Measurements from ENCODE around the gene NFRKB. TPM values are rescaled to one million over a fixed set of nuclear protein-coding genes. Genes with fewer than 3 reads are reported as not detected.

Gene NFRKB
- total RNA-seq, 4 donors from 2014 or later, result 28.7 to 79.2 (median 37.0) TPM

- Histone ChIP-seq H3K4me3 (no peak overlapping the region), H3K9me3 (no peaks in the 10 kb centered on the region), H3K27ac (no peak overlapping the region), H3K4me1 (no peaks in the 10 kb centered on the region), H3K27me3 (no peaks in the 10 kb centered on the region), H3K36me3 (peaks cover 0 to 28% (median 11%) of the 10 kb centered on the region in 4 donors)
- 80 to 91% methylated on average over 1 to 2 of the region's 2 CpGs for WGBS, 2 donors (ENCODE audit: low coverage in 1 of 2)
- no peak for DNase-seq
- intact Hi-C loops (cut with DNase I; ENCODE audit: low total_unique reads), result no loop called here
- in situ Hi-C loops (cut with MboI; ENCODE audit: low pct_ligation_motif_present in 1 of 4, low pct_unique_long_range_greater_than_20kb in 1 of 4, low sequenced_read_pairs in 3 of 4), result no loop called here
- TF ChIP-seq POLR2AphosphoS5 (IDR thresholded peaks at IDR 0.05), result no peak
- TF ChIP-seq POLR2A (IDR thresholded peaks at IDR 0.05), result no peak
- no peak for TF ChIP-seq EP300 (IDR thresholded peaks at IDR 0.05; ENCODE audit: low read depth)
- no peak for TF ChIP-seq CTCF (IDR thresholded peaks at IDR 0.05)
These were observed 21.9 kb upstream of the NFRKB start for GRCh38 chr11:129917231-129917630.

GRCh38 chr11:129911298-129911697 is 15.9 kb upstream of the NFRKB start:
- WGBS, 2 donors (ENCODE audit: low coverage in 1 of 2), result 39 to 62% methylated on average over 2 to 3 of the region's 3 CpGs
- no peaks in the 10 kb centered on the region for H3K27me3 ChIP-seq
- TF ChIP-seq CTCF (IDR thresholded peaks at IDR 0.05) (no peak), POLR2A (IDR thresholded peaks at IDR 0.05) (no peak), POLR2AphosphoS5 (IDR thresholded peaks at IDR 0.05) (no peak), EP300 (IDR thresholded peaks at IDR 0.05; ENCODE audit: low read depth) (no peak)
- no peak overlapping the region for H3K27ac ChIP-seq
- in situ Hi-C loops (cut with MboI; ENCODE audit: low pct_ligation_motif_present in 1 of 4, low pct_unique_long_range_greater_than_20kb in 1 of 4, low sequenced_read_pairs in 3 of 4) (no loop called here), intact Hi-C loops (cut with DNase I; ENCODE audit: low total_unique reads) (no loop called here)
- no peak for DNase-seq
- H3K4me1 ChIP-seq, result no peaks in the 10 kb centered on the region
- H3K4me3 ChIP-seq, result no peak overlapping the region
- no peaks in the 10 kb centered on the region for H3K9me3 ChIP-seq
- H3K36me3 ChIP-seq, result peaks cover 0 to 21% (median 10%) of the 10 kb centered on the region in 4 donors

- no peaks in the 10 kb centered on the region for H3K27me3 ChIP-seq
- H3K36me3 ChIP-seq, result peaks cover 0 to 18% (median 6%) of the 10 kb centered on the region in 4 donors
- no peaks in the 10 kb centered on the region for H3K9me3 ChIP-seq
- intact Hi-C loops (cut with DNase I; ENCODE audit: low total_unique reads) (no loop called here), in situ Hi-C loops (cut with MboI; ENCODE audit: low pct_ligation_motif_present in 1 of 4, low pct_unique_long_range_greater_than_20kb in 1 of 4, low sequenced_read_pairs in 3 of 4) (no loop called here)
- TF ChIP-seq POLR2AphosphoS5 (IDR thresholded peaks at IDR 0.05) (no peak), CTCF (IDR thresholded peaks at IDR 0.05) (no peak), EP300 (IDR thresholded peaks at IDR 0.05; ENCODE audit: low read depth) (no peak), POLR2A (IDR thresholded peaks at IDR 0.05) (no peak)
- H3K4me1 ChIP-seq, result no peaks in the 10 kb centered on the region
- H3K4me3 ChIP-seq, result no peak overlapping the region
- no peak overlapping the region for H3K27ac ChIP-seq
- WGBS, 2 donors (ENCODE audit: low coverage in 1 of 2), result 89 to 93% methylated on average over 3 to 7 of the region's 7 CpGs
- no peak for DNase-seq
These were observed 15.0 kb upstream of the NFRKB start for GRCh38 chr11:129910360-129910759.

GRCh38 chr11:129905402-129905801 is 10.0 kb upstream of the NFRKB start:
- Histone ChIP-seq H3K27ac (no peak overlapping the region), H3K27me3 (no peaks in the 10 kb centered on the region), H3K4me3 (no peak overlapping the region), H3K9me3 (no peaks in the 10 kb centered on the region), H3K36me3 (peaks cover 0 to 13% (median 0%) of the 10 kb centered on the region in 4 donors), H3K4me1 (no peaks in the 10 kb centered on the region)
- TF ChIP-seq CTCF (IDR thresholded peaks at IDR 0.05) (no peak), POLR2A (IDR thresholded peaks at IDR 0.05) (no peak), EP300 (IDR thresholded peaks at IDR 0.05; ENCODE audit: low read depth) (no peak), POLR2AphosphoS5 (IDR thresholded peaks at IDR 0.05) (no peak)
- DNase-seq, result no peak
- intact Hi-C loops (cut with DNase I; ENCODE audit: low total_unique reads) (no loop called here), in situ Hi-C loops (cut with MboI; ENCODE audit: low pct_ligation_motif_present in 1 of 4, low pct_unique_long_range_greater_than_20kb in 1 of 4, low sequenced_read_pairs in 3 of 4) (no loop called here)
- WGBS, 2 donors (ENCODE audit: low coverage in 1 of 2), result 93 to 100% methylated on average over 4 to 8 of the region's 8 CpGs

Data from transverse colon (tissue), 4 donors.